Keratinocyte (primary cell): ENCODE measurements around the gene PACSIN2. TPM values are rescaled to one million over a fixed set of nuclear protein-coding genes. Genes with fewer than 3 reads are reported as not detected.
A peak's percentile ranks its signal among the peaks of the same experiment; 100 is the strongest.

Source experiments
- DNase-seq: peaks from one replicate; pipeline ENCODE4 v3.0.0-alpha.2; 2011; ENCODE audit warnings: low read depth, missing footprints, low spot score
- FAIRE-seq: peaks from 2 replicates; lab custom pipeline; 2011; peaks lifted over from hg19 to GRCh38; lab: Jason Lieb, UNC
- H2AFZ ChIP-seq: 2 replicates; pipeline ENCODE4 v1.6.0; 2012; ENCODE audit warnings: low read length, control low read depth, inconsistent platforms; ENCODE audit not compliant: control insufficient read depth
- H3K27ac ChIP-seq: 2 replicates; pipeline ENCODE4 v1.5.1; 2011; ENCODE audit warnings: low read length; ENCODE audit not compliant: control insufficient read depth, insufficient read depth
- H3K27me3 ChIP-seq: 3 replicates; pipeline ENCODE4 v1.6.0; 2011; ENCODE audit warnings: low read length; ENCODE audit not compliant: control insufficient read depth, insufficient read depth; ENCODE audit errors: extremely low read depth
- H3K36me3 ChIP-seq, 2 experiments: 2 replicates in 1 of 2; 3 replicates in 1 of 2; pipeline ENCODE4 v1.5.1; 2011; ENCODE audit warnings: low read length in 2 of 2, mild to moderate bottlenecking in 1 of 2; ENCODE audit not compliant: control insufficient read depth in 2 of 2, insufficient read depth in 2 of 2; ENCODE audit errors: extremely low read depth in 1 of 2
- H3K4me1 ChIP-seq: 3 replicates; pipeline ENCODE4 v1.5.1; 2011; ENCODE audit warnings: low read length; ENCODE audit not compliant: control insufficient read depth, insufficient read depth; ENCODE audit errors: extremely low read depth
- H3K4me2 ChIP-seq: 3 replicates; pipeline ENCODE4 v1.6.0; 2011; ENCODE audit warnings: low read depth, low read length; ENCODE audit not compliant: control insufficient read depth, insufficient read depth; ENCODE audit errors: extremely low read depth
- H3K4me3 ChIP-seq, 3 experiments: fragments of 200-600 bp in 1 of 3; sonication (generic) in 1 of 3; 2 replicates in 2 of 3; 3 replicates in 1 of 3; pipeline ENCODE4 v1.5.1; 2011 to 2016; ENCODE audit warnings: low read length in 3 of 3, mild to moderate bottlenecking in 3 of 3, control low read depth in 2 of 3, inconsistent platforms in 1 of 3, low read depth in 1 of 3, mixed read lengths in 1 of 3, mixed run types in 1 of 3, moderate library complexity in 1 of 3; ENCODE audit not compliant: control insufficient read depth in 2 of 3, insufficient read depth in 2 of 3; ENCODE audit errors: extremely low read depth in 1 of 3
- H3K79me2 ChIP-seq: 2 replicates; pipeline ENCODE4 v1.6.0; 2012; ENCODE audit warnings: low read length; ENCODE audit not compliant: control insufficient read depth, insufficient read depth
- H3K9ac ChIP-seq: 3 replicates; pipeline ENCODE4 v1.6.0; 2011; ENCODE audit warnings: low read length; ENCODE audit not compliant: control insufficient read depth, insufficient read depth; ENCODE audit errors: extremely low read depth
- H3K9me1 ChIP-seq: 3 replicates; pipeline ENCODE4 v1.6.0; 2011; ENCODE audit warnings: low read length; ENCODE audit not compliant: control insufficient read depth, insufficient read depth; ENCODE audit errors: extremely low read depth
- H3K9me3 ChIP-seq: 2 replicates; pipeline ENCODE4 v1.5.1; 2012; ENCODE audit warnings: low read depth, low read length; ENCODE audit not compliant: control insufficient read depth
- H4K20me1 ChIP-seq: 3 replicates; pipeline ENCODE4 v1.6.0; 2011; ENCODE audit warnings: low read length; ENCODE audit not compliant: control insufficient read depth, insufficient read depth; ENCODE audit errors: extremely low read depth
- EZH2 ChIP-seq: IDR thresholded peaks from one replicate; pipeline ENCODE4 v1.6.1; 2012; ENCODE audit warnings: inconsistent platforms, mild to moderate bottlenecking, low read length, moderate library complexity
- dilution Hi-C: fragments of 300-500 bp; cut with MboI; formaldehyde crosslinking; loops from one replicate; pipeline ENCODE4 v1.7.0; 2020; ENCODE audit warnings: low sequenced_read_pairs; ENCODE audit not compliant: extremely low pct_ligation_motif_present
- polyA plus RNA-seq, 5 experiments: library from polyadenylated mRNA; depleted of rRNA in 3 of 5; stranded (reverse) in 3 of 5; stranded (forward) in 1 of 5; unstranded in 1 of 5; fragments of >200 nt; gene quantifications; 1 replicate in 1 of 5; 2 replicates in 3 of 5; 3 replicates in 1 of 5; pipeline versions ENCODE4 v1.2.1 to v1.2.3, GENCODE V29; 2011 to 2012; ENCODE audit warnings: missing spikeins in 2 of 5, low read depth in 1 of 5, low replicate concordance in 1 of 5
- TF ChIP-seq, protein P1 (sequence below), 3 experiments: IDR thresholded peaks in 1 of 3; conservative IDR thresholded peaks in 1 of 3; optimal IDR thresholded peaks in 1 of 3; 2 replicates in 2 of 3; 3 replicates in 1 of 3; pipeline versions ENCODE3 to v1.5.1; 2011; ENCODE audit warnings: low read length in 3 of 3, mild to moderate bottlenecking in 3 of 3, moderate library complexity in 2 of 3, control low read depth in 1 of 3, inconsistent platforms in 1 of 3; ENCODE audit not compliant: insufficient read depth in 2 of 3; ENCODE audit errors: extremely low read depth in 1 of 3

Gene PACSIN2
- polyA plus RNA-seq, 1 donor (not counting 4 experiments of a cell fraction or from before 2014, with no cell fraction given), result 55.5 TPM

- dilution Hi-C loops, result no loop called here
- Histone ChIP-seq H3K4me3 (no peak overlapping the region), H3K9me1 (peaks cover 3% of the 10 kb centered on the region), H2AFZ (no peak overlapping the region), H3K9ac (no peak overlapping the region), H3K4me2 (no peak overlapping the region), H3K36me3 (no peaks in the 10 kb centered on the region), H4K20me1 (peaks cover 7% of the 10 kb centered on the region), H3K79me2 (peaks cover 58% of the 10 kb centered on the region), H3K4me1 (peaks cover 19% of the 10 kb centered on the region), H3K27me3 (no peaks in the 10 kb centered on the region), H3K27ac (no peak overlapping the region), H3K9me3 (no peaks in the 10 kb centered on the region)
- TF ChIP-seq EZH2, result no peak
- TF ChIP-seq, protein P1, sequence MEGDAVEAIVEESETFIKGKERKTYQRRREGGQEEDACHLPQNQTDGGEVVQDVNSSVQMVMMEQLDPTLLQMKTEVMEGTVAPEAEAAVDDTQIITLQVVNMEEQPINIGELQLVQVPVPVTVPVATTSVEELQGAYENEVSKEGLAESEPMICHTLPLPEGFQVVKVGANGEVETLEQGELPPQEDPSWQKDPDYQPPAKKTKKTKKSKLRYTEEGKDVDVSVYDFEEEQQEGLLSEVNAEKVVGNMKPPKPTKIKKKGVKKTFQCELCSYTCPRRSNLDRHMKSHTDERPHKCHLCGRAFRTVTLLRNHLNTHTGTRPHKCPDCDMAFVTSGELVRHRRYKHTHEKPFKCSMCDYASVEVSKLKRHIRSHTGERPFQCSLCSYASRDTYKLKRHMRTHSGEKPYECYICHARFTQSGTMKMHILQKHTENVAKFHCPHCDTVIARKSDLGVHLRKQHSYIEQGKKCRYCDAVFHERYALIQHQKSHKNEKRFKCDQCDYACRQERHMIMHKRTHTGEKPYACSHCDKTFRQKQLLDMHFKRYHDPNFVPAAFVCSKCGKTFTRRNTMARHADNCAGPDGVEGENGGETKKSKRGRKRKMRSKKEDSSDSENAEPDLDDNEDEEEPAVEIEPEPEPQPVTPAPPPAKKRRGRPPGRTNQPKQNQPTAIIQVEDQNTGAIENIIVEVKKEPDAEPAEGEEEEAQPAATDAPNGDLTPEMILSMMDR (optimal IDR thresholded peaks at IDR 0.05 in 1 of 3, IDR thresholded peaks at IDR 0.05 in 1 of 3, conservative IDR thresholded peaks at IDR 0.05 in 1 of 3; ENCODE audit: extremely low read depth in 1 of 3, insufficient read depth in 2 of 3, low read length in 3 of 3), result no peak
- DNase-seq, result no peak
- FAIRE-seq, result no peak
Measured at GRCh38 chr22:42979606-42980005, 35.3 kb downstream of the PACSIN2 start.

DNA sequence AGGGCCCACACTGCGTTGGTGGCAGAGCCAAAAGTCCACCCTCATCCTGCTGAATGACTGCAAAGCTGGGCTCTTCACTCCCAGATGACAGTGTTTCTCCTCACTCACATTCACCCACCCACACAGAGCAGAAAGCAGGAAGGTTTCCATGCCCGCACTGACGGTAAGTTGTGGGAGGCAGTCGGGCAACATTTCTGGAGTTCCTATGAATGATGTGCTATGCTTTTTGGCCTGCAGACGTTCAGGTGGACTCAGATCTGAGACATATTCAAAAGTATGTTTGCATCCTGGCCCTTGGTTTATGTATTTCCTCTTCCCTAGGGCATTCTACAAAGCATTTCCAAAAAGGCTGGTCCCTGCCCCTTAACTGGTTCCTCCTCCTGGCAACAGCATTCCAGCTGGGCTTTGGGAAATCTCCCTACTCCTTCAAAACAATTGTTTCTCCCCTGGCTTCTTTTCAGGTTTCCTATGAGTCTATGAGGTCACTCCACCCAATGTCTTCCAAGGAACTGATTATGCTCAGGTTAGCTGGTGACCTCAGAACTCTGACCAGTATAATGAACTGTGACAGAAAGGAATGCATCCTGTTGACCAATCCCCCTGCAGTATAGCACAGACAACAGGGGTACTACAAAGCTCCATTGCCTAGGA lies 36.4 kb downstream of the PACSIN2 start:
- peaks cover 19% of the 10 kb centered on the region for H3K4me1 ChIP-seq
- H3K9ac ChIP-seq, result no peak overlapping the region
- H3K4me3 ChIP-seq, result no peak overlapping the region
- no peak for TF ChIP-seq EZH2
- TF ChIP-seq, protein P1 (optimal IDR thresholded peaks at IDR 0.05 in 1 of 3, IDR thresholded peaks at IDR 0.05 in 1 of 3, conservative IDR thresholded peaks at IDR 0.05 in 1 of 3; ENCODE audit: extremely low read depth in 1 of 3, insufficient read depth in 2 of 3, low read length in 3 of 3), result no peak
- H2AFZ ChIP-seq, result no peak overlapping the region
- H4K20me1 ChIP-seq, result peaks cover 10% of the 10 kb centered on the region
- H3K79me2 ChIP-seq, result peaks cover 58% of the 10 kb centered on the region
- dilution Hi-C loops, result no loop called here
- H3K27ac ChIP-seq, result peak overlapping the region; percentile 5
- DNase-seq, result no peak
- peak overlapping the region; percentile 45 for H3K4me2 ChIP-seq
- peak; percentile 90 for FAIRE-seq
- H3K9me3 ChIP-seq, result no peaks in the 10 kb centered on the region
- no peaks in the 10 kb centered on the region for H3K27me3 ChIP-seq
- peaks cover 3% of the 10 kb centered on the region for H3K9me1 ChIP-seq
- no peaks in the 10 kb centered on the region for H3K36me3 ChIP-seq
